DMS153 treated with DMSO at 0.1 percent for 48 hours (cell line): ENCODE data around the gene DDX54.

Experiments
- DNase-seq: peaks from one replicate; lab custom pipeline; 2025; ENCODE audit not compliant: unreplicated experiment; lab: John Stamatoyannopoulos, UW

Gene DDX54, protein sequence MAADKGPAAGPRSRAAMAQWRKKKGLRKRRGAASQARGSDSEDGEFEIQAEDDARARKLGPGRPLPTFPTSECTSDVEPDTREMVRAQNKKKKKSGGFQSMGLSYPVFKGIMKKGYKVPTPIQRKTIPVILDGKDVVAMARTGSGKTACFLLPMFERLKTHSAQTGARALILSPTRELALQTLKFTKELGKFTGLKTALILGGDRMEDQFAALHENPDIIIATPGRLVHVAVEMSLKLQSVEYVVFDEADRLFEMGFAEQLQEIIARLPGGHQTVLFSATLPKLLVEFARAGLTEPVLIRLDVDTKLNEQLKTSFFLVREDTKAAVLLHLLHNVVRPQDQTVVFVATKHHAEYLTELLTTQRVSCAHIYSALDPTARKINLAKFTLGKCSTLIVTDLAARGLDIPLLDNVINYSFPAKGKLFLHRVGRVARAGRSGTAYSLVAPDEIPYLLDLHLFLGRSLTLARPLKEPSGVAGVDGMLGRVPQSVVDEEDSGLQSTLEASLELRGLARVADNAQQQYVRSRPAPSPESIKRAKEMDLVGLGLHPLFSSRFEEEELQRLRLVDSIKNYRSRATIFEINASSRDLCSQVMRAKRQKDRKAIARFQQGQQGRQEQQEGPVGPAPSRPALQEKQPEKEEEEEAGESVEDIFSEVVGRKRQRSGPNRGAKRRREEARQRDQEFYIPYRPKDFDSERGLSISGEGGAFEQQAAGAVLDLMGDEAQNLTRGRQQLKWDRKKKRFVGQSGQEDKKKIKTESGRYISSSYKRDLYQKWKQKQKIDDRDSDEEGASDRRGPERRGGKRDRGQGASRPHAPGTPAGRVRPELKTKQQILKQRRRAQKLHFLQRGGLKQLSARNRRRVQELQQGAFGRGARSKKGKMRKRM

DNA sequence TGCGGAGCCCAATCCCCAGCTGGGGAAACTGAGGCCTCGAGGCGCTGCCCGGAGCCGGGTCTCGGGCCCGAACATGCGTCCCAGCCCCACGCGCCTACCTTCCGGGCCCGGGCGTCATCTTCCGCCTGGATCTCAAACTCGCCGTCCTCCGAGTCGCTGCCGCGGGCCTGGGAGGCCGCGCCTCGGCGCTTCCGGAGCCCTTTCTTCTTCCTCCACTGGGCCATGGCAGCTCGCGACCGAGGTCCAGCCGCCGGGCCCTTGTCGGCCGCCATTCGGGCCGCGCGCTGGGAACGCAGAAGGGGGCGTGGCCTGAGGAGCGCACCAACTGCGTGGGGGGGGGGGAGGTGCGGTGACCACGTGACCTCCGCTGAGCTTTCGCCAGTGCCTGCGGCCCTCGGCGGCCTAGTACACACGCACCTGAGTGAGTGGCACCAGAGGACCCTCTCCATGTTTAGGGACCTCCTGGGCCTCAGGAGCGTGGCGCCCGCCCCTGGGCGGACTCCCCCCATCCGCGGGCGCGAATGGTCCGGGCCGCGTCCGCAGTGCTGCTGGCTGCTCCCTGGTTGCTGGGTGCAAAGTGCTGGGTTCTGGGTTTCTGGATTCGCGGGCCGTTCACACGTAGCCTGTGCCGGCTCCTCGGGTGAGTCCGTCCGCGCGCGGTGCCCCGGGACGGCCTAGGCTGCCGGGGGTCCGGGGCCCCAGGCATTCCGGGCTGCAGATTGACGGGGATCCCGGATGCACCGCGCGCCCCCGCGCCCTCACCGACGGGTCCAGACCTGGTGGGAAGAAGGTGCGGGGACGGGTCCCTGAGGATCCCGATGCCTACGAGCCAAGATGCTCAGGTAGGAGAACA is at the start of gene DDX54, which contains the start of gene RITA1:
DDX54 (minus strand) TSS at position 299 of the 853 bp plus-strand sequence; CDS start at position 272, 27 bp downstream.
RITA1 (plus strand) TSS at position 542 of the 853 bp plus-strand sequence. CDS start 1,026 bp downstream, outside the sequence.
- DNase-seq = peak; percentile 76

DNA sequence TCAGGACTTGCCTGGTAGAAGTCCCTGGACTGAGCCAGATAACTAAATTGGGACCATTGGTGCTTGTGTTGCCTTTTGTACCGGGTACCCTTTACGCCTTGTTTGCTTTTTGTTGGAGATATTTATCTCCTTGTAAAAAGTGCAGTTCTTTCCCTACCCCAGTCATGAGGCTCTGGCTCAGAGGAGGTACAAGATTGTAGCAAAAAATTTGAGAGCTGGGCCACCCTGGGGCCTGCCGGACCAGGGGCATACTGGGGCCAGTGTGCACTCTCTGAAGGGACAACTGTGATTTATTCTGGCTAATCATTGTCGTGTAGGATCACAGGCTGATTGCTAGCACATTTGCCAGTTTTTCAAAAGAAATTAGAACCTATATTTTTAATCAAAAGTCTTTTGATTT is 49.2 kb upstream of the DDX54 start:
- no peak for DNase-seq

DNA sequence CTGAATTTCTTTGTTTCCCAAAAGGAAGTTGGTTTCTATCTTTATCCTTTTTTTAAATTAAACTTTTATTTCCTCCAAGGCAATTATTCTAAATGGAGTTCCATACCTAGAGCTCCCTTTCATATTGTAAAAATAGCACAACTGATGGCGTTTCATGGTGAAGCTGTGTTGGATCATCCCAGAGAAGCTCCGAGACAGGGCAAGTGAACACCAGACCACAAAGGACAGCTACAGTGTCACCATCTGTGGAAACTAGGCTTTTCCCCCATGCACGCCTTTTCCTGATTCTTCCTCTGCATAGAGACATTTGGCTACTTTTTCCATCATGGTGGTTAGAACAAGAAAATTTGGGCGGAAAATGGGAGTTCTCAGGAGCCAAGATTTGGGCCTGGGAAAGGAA is 48.7 kb upstream of the DDX54 start:
- no peak for DNase-seq

DNA sequence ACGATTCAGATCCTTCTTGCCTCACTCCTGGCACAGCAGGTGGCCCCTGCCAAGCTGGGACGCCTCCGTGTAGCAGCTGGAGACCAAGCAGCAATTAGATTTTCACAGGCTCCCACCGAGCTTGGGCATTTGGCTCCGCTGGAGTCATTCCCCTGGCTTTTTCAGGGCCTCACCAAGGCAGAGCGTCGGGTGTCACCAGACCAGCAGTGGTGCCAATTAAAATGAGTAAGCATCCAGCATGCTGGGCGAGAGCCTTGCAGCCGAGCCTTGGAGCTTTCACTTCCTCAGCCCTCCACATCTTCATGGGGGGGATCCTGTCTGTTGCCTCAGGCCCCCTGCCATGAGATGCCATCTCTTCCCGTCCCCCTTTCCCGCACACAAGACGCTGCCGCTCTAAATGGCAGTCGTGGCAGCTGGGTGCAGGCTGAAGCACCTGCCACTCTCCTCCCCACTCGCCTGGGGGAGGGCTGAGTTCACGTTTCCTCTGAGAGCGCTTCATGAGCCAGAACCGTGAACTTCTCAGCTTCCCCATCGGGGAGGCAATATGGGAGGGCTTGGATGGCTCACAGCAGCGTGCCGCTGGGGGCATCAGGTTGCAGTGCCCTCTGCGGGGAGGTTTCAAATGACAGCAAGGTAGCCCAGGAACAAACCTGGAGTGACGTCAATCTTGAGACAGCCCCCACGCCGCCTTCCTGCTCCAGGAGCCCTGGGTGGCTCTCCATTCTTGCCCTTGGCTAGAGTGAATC is 47.7 kb upstream of the DDX54 start:
- DNase-seq = peak; percentile 66

DNA sequence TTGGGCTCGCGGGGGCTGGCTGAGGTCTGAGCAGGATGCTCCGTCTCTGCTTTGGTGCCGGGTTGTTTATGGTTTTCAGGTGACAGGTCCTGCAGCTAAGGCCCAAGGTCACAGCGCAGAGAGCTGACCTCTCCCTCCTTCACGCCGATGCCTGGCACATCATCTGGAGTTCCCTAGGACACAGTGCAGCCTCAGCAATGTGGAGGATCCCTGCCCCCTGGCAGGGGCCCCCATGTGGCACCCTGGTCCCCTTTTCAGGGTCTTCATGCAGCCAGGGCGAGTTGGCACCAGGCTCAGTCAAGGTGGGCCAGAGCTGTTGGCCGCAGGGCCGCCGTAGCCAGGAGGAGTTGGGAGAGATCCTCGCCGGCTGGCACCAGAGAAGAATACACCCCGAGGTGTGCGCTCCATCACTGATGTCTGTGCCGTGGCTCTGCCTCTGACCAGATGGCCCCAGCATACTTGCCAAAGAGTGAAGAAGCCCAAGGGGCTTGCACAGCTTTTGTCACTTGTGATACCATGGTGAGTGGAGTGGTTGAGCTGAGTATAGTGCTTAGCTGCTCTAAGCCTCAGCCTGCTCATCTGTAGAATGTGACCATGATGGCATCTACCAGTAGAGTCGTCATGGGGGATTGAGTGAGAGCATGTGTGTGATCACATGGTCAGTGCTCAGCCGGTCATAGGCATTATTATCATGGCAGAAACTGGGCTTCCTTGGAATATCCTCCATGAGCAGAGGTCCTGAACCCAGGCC is 47.0 kb upstream of the DDX54 start:
- no peak for DNase-seq

DNA sequence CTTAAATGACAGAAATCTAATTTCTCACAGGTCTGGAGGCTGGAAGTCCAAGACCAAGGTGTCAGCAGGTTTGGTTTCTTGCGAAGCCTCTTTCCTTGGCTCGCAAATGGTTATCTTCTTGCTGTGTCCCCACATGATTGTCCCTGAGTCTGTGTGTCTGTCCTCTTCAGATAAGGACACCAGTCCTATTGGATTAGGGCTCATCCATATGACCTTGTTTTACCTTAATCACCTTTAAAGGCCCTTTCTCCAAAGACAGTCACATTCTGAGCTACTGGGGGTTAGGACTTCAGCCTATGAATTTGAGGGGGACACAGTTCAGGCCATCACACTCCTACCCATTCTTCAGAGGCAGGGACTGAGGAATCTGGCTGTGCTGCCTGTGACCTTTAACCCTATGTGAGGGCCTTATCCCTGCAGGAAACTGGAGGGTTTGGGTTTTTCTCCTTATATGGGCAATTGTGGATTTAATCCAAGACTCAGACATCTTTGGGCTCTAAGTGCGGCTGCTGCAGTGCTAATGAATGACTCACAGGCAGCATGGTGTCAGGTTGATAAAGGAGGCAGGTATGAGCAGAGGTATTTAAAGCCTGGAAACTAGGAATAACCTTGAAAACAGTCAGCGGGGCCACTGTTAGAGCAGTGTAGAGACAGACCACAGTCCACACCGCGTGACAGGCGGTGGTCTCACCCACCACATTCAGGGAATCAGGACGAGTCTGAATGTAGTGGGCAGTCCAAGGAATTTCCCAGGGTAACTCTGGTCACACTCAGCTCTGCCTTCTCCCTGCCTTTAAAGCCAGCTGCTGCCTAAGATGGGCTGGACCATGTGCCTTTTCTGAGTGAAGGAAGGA is 46.2 kb upstream of the DDX54 start:
- DNase-seq = no peak

DNA sequence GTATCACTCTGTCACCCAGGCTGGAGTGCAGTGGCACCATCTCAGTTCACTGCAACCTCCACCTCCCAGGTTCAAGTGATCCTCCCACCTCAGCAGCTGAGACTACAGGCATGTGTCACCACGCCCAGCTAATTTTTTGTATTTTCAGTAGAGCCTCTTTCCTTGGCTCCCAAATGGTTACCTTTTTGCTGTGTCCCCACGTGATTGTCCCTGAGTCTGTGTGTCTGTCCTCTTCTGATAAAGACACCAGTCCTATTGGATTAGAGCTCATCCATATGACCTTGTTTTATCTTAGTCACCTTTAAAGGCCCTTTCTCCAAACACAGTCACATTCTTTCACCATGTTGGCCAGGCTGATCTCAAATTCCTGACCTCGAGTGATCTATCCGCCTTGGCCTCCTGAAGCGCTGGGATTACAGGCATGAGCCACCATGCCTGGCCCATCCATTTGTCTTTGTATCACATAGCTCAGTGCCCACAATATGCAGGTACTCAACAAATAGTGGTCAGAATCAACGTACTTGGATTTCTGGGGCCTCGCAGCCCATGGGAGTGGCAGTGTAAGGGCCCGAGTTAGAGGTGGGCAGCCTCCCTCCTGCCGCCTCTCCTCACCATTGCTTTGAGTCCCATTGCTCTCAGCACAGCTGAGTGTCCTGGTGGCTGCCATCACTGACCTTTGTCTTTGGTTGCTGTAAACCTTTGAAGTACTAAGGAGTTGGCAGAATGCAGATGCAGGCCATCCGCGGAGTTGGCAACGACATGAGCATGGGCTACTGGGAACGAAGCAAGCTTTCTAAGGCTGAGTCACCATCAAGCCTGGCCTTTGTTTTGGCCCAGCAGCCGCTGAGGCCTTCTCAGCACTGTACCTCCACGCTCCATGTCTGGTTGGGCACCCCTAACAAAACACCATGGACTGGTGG is 45.3 kb upstream of the DDX54 start:
- no peak for DNase-seq

DNA sequence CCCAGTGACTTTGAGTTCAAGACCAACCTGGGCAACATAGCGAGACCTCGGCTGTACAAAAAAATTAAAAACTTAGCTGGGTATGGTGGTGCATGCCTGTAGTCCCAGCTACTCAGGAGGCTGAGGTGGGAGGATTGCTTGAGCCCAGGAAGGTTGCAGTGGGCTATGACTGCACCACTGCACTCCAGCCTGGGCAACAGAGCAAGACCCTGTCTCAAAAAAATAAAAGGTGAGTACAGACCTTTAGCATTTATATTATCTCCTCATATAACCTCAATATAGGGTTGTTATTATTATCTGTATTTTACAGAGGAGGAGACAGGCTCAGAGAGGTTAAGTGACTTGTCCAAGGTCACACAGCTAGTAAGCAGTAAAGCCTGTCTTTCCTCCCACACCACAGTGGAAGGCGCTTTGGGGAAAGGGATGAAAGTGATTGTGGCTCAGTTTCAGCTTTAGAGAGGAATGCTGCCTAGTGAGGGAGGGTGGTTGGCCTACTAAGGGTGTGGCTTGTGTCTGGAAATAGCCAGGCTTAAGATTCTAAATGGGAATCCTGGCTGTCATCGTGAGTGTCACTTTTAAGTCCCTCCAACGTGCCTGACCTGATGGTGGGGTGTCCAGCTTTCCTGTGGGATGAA is 43.2 kb upstream of the DDX54 start:
- DNase-seq = no peak

DNA sequence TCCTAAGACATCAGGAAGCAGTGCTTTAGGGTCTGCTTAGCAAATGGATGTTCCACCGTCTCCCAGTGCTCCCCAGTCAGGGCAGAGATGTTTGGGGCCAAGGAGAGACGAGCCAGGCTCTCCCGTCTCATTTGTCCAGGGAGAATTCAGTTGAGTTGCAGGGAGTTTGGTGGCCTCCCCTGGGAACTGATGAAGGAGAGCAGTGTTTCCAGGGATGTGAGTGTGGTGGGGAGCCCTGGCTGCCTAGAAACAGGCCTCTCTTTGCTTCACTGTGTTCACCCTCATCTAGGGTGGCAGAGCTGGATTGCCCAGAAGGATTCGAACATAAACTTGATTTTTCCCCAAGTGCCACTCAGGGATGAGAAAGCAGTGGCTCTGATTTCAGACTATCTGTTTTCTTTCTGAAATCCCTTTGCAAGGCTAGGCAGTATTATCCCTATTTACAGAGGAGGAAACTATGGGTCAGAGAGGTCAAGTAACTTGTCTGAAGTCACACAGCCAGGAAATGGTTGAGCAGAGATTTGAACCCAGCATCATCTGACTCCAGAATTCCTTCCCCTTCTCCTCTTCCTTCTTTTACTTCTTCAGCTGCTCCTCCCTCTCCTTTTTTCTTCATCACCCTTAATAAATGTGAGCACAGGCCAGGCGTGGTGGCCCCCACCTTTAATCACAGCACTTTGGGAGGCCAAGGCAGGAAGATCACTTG is 42.6 kb upstream of the DDX54 start:
- DNase-seq = no peak

DNA sequence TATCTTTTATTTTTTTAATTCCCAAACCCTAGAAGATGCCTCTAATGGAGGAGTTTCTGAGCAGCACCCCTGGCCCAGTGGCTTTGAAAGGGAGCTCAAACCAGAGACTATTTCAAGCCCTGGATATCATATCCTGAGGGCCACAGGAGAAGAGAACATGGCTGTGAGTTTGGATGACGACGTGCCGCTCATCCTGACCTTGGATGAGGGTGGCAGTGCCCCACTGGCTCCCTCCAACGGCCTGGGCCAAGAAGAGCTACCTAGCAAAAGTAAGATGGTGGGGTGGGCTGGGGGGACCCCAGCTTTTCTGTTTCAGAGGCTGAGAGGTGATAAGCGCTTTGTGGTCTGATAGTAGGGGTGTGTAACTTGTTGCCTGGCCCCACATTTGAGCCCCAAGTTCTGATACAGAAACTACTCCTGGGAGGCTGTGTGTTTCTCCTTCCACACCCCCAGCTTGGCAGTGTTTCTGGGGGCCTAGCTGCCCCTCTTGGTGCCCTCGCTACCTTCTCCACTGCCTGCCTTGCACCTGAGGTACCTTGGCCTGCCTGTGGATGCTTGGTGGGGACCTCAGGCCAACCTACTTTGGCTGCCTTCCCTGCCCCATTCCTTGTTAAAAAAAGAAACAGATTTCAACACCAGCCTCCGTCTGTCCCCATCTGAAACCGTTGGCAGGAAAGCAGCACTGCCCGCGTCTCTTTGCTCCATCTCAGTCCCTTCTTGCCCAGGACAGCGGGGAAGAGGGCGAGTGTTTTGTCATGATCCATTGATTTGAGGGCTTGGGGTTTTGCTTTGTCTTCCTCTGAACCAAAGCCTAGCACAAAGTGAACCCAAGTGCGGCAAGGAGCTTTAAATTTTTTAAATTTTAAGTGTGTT is 41.7 kb upstream of the DDX54 start:
- DNase-seq = no peak

DNA sequence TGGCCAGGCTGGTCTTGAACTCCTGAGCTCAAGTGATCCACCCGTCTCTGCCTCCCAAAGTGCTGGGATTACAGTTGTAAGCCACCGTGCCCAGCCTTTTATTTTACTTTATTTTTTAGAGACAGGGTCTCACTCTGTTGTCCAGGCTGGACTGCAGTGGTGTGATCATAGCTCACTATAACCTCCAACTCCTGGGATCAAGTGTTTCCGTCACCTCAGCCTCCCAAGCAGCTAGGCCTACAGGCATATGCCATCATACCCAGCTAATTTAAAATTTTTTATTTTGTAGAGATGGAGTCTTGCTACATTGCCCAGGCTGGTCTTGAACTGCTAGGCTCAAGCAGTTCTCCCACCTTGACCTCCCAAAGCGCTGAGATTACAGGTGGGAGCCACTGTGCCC is 39.7 kb upstream of the DDX54 start:
- DNase-seq = no peak

DNA sequence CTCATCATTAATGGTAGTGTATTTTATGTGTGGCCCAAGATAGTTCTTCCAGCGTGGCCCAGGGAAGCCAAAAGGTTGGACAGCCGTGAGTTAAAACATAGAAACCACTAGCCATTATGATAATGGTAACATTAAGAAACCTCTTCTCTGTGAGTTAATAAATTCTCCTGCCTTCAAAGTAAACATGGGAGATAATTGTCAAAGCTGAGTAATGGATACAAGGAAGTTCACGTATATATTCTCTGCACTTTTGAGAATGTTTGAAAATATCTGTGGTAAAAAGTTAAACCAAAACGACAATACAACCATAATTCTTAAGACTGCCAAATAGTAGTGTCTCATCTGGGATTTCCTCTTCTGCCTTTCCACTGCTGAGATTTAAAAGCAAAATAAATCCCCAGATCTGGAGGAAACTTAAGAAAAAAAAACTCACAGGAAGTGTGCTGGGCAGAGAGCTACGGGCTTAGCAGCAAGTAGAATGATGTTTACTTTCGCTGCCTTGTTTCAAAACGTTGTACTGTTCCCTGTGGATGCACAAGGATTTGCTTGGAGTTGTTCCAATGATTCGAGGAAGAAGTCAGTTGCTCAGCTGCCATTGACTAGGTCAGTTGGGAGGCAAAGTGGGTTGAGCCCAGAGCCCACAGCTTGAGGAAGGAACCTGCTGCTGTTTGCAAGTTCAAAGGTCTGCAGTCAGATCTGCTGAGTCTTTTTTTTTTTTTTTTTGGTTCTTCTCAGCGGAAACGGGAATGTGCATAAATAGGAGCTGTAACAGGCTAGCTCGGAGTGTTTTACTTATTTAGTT is 37.7 kb upstream of the DDX54 start:
- DNase-seq = peak; percentile 95

DNA sequence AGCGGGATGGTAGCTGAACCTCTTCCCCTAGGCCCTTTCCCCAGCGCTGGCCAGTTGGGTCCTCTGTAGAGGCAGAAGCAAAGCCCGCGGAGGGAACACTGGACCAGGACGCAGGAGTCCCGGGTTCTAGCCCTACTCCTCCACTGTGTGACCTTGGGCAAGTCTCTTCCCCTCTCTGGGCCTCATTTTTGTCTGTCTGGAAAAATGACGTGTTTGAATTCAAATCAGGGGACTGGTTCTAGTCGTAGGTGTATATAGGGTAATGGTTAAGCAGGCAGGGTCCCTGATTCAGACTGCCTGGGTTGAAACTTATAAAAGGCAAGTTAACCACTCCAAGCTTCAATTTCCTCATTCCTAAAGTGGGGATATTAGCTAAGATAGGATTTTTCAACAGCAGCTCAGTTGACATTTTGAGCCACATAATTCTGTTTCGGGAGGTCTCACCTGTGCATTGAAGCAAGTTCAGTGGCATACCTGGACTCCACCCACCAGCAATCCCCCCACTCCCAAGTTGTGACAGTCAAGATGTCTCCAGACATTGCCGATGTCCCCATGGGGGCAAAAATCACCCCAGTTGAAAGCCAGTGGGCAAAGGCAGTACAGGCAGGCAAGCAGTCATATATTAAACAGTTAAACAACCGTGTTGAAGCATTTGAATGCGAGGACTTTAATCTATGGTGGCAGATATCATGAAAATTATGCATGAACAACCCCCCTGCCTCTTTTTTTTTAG is 36.9 kb upstream of the DDX54 start:
- no peak for DNase-seq
